Measurements from ENCODE around the gene SCARB1. TPM values are rescaled to one million over a fixed set of nuclear protein-coding genes. Genes with fewer than 3 reads are reported as not detected.

The SCARB1 gene
- total and polyA plus RNA-seq, 2 of the 13 experiments (the other 11 are each of a cell fraction or from before 2014, with no cell fraction given) = 63.4 to 160 TPM

DNA sequence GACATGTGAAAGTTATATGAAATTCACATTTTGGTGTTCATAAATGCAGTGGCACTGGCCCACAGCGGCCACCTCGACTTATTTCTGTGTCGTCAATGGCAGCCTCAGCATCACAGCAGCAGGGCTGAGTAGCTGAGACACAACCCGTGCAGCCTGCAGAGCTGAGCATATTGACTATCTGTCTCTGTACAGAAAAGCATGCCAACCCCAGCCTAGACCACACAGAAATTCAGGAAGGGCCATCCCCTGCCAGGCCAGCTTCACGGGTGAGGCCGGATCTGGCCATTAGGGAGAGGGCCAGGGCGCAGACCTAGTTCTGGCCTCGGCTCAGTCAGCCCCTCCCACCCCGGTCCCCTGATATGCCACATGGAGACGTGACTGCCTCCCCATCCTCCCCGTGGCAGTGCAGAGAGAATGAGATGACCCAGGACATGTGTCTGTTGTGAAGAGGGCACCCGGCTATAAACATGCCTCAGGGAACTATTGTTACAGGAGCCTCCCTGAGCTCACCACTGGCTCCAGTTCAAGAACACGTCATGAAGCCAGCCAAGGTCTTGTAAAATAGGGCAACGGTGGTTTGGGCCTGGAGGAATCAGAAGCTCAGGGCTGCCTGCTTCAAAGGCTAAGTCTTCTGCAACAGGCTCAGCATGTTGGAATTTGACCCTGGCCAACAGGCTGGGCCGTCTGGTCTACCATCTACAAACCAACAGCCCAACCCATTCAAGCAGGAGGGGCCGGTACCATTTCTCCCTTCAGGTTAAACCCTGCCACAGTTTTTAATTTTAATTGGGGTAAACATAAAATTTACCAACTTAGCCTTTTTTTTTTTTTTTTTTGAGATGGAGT lies 25.5 kb downstream of the SCARB1 start (continued):
- TF ChIP-seq ZNF572 (CRISPR knock-in tag; IDR thresholded peaks at IDR 0.05) = no peak; the same call in 1 of the 2 replicates
- no peak for TF ChIP-seq MAFG (CRISPR knock-in tag; IDR thresholded peaks at IDR 0.05)
- TF ChIP-seq, protein P1, sequence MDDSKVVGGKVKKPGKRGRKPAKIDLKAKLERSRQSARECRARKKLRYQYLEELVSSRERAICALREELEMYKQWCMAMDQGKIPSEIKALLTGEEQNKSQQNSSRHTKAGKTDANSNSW (CRISPR knock-in tag; IDR thresholded peaks at IDR 0.05; ENCODE audit: borderline replicate concordance) = no peak
- TF ChIP-seq EEA1 (CRISPR knock-in tag; IDR thresholded peaks at IDR 0.05; ENCODE audit: borderline replicate concordance) = no peak
- TF ChIP-seq ZNF446 (CRISPR knock-in tag; IDR thresholded peaks at IDR 0.05) = no peak
- TF ChIP-seq ZNF724P (CRISPR knock-in tag; IDR thresholded peaks at IDR 0.05; ENCODE audit: borderline replicate concordance) = peak; percentile 42; the same call in 1 of the 2 replicates
- no peak for TF ChIP-seq ZNF841 (CRISPR knock-in tag; IDR thresholded peaks at IDR 0.05; ENCODE audit: borderline replicate concordance)
- TF ChIP-seq CCAR2 (optimal IDR thresholded peaks at IDR 0.05; ENCODE audit: low read depth, low read length) = no peak
- no peak for TF ChIP-seq ZNF296 (CRISPR knock-in tag; conservative IDR thresholded peaks at IDR 0.05)
- no peak; the same call in 1 of the 2 replicates for TF ChIP-seq NFYC (CRISPR knock-in tag; IDR thresholded peaks at IDR 0.05)
- no peak for TF ChIP-seq ZNF773 (CRISPR knock-in tag; IDR thresholded peaks at IDR 0.05; ENCODE audit: borderline replicate concordance)
- peak; percentile 76 for TF ChIP-seq PRPF4 (IDR thresholded peaks at IDR 0.05; ENCODE audit: low read depth, low read length, poor library complexity, severe bottlenecking)
- peak; percentile 71; the same call in 1 of the 2 replicates for TF ChIP-seq ZNF441 (CRISPR knock-in tag; IDR thresholded peaks at IDR 0.05; ENCODE audit: borderline replicate concordance)
- TF ChIP-seq ZNF720 (CRISPR knock-in tag; IDR thresholded peaks at IDR 0.05) = no peak
- no peak for TF ChIP-seq FIP1L1 (IDR thresholded peaks at IDR 0.05; ENCODE audit: borderline replicate concordance, insufficient read depth, low read depth, low read length)
- TF ChIP-seq, protein P2, sequence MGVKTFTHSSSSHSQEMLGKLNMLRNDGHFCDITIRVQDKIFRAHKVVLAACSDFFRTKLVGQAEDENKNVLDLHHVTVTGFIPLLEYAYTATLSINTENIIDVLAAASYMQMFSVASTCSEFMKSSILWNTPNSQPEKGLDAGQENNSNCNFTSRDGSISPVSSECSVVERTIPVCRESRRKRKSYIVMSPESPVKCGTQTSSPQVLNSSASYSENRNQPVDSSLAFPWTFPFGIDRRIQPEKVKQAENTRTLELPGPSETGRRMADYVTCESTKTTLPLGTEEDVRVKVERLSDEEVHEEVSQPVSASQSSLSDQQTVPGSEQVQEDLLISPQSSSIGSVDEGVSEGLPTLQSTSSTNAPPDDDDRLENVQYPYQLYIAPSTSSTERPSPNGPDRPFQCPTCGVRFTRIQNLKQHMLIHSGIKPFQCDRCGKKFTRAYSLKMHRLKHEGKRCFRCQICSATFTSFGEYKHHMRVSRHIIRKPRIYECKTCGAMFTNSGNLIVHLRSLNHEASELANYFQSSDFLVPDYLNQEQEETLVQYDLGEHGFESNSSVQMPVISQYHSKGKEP (CRISPR knock-in tag; IDR thresholded peaks at IDR 0.05) = no peak
- no peak for TF ChIP-seq ATM (IDR thresholded peaks at IDR 0.05; ENCODE audit: borderline replicate concordance)
- TF ChIP-seq ZNF510 (CRISPR knock-in tag; IDR thresholded peaks at IDR 0.05; ENCODE audit: low read depth) = no peak
- TF ChIP-seq, protein P3, sequence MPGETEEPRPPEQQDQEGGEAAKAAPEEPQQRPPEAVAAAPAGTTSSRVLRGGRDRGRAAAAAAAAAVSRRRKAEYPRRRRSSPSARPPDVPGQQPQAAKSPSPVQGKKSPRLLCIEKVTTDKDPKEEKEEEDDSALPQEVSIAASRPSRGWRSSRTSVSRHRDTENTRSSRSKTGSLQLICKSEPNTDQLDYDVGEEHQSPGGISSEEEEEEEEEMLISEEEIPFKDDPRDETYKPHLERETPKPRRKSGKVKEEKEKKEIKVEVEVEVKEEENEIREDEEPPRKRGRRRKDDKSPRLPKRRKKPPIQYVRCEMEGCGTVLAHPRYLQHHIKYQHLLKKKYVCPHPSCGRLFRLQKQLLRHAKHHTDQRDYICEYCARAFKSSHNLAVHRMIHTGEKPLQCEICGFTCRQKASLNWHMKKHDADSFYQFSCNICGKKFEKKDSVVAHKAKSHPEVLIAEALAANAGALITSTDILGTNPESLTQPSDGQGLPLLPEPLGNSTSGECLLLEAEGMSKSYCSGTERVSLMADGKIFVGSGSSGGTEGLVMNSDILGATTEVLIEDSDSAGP (CRISPR knock-in tag; IDR thresholded peaks at IDR 0.05; ENCODE audit: borderline replicate concordance) = peak; percentile 41; the same call in 1 of the 2 replicates
- TF ChIP-seq KMT2A (CRISPR knock-in tag; IDR thresholded peaks at IDR 0.05) = no peak; the same call in 1 of the 2 replicates
- TF ChIP-seq POLR2AphosphoS2 (IDR thresholded peaks at IDR 0.05; ENCODE audit: low read depth, low read length) = no peak
- TF ChIP-seq ZNF367 (CRISPR knock-in tag; IDR thresholded peaks at IDR 0.05; ENCODE audit: borderline replicate concordance) = no peak
- peak; percentile 82; the same call in 1 of the 2 replicates for TF ChIP-seq SPEN (CRISPR knock-in tag; IDR thresholded peaks at IDR 0.05; ENCODE audit: low read depth)
- no peak for TF ChIP-seq ZNF781 (CRISPR knock-in tag; IDR thresholded peaks at IDR 0.05; ENCODE audit: borderline replicate concordance, not compliant biosample characterization)
- no peak for TF ChIP-seq MYNN (CRISPR knock-in tag; IDR thresholded peaks at IDR 0.05; ENCODE audit: low read depth)
- TF ChIP-seq NPAS2 (CRISPR knock-in tag; IDR thresholded peaks at IDR 0.05; ENCODE audit: borderline replicate concordance) = no peak
- no peak for TF ChIP-seq RAD51 (IDR thresholded peaks at IDR 0.05; ENCODE audit: borderline replicate concordance)
